ENCODE data around the gene SPEF2. TPM values are rescaled to one million over a fixed set of nuclear protein-coding genes. Genes with fewer than 3 reads are reported as not detected.

Gene SPEF2
- total and polyA plus RNA-seq, 7 donors: 0.13 to 0.71 (median 0.56) TPM

- DNase-seq (no peak), ATAC-seq (no peak)
- Histone ChIP-seq H3K9me3 (no peaks in the 10 kb centered on the region), H3K4me3 (no peak overlapping the region), H3K27me3 (ENCODE audit: insufficient read depth in 3 of 3, low read length in 2 of 3) (no peaks in the 10 kb centered on the region), H3K27ac (no peak overlapping the region), H3K36me3 (ENCODE audit: insufficient read depth in 1 of 2, low read depth in 1 of 2) (no peaks in the 10 kb centered on the region), H3K4me1 (no peaks in the 10 kb centered on the region)
- intact Hi-C loops (cut with DNase I): no loop called here
- TF ChIP-seq, protein P1, sequence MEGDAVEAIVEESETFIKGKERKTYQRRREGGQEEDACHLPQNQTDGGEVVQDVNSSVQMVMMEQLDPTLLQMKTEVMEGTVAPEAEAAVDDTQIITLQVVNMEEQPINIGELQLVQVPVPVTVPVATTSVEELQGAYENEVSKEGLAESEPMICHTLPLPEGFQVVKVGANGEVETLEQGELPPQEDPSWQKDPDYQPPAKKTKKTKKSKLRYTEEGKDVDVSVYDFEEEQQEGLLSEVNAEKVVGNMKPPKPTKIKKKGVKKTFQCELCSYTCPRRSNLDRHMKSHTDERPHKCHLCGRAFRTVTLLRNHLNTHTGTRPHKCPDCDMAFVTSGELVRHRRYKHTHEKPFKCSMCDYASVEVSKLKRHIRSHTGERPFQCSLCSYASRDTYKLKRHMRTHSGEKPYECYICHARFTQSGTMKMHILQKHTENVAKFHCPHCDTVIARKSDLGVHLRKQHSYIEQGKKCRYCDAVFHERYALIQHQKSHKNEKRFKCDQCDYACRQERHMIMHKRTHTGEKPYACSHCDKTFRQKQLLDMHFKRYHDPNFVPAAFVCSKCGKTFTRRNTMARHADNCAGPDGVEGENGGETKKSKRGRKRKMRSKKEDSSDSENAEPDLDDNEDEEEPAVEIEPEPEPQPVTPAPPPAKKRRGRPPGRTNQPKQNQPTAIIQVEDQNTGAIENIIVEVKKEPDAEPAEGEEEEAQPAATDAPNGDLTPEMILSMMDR (IDR thresholded peaks at IDR 0.05): no peak
- 71 to 79% (median 76%) methylated on average over 4 of the region's 4 CpGs for WGBS, 3 donors
Observed at GRCh38 chr5:35830587-35830986, 212.9 kb downstream of the SPEF2 start.

DNA sequence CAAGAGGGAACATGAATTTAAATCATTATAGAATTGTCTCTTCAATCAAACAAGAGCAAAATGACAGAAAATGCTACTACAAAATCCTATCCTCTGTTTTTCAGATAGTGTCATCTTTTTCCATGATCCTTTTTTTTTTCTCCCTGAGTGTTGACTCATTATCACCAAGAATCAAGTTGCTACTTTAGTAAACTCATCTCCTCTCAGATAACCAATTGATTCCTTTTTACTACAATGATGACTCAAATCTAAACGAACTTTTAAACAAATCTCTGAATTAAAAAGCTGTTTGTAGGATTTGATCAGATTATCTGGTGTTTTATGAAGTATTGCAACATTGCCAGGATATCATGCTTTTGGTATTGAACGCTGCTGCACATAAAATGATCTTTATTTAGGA lies 215.1 kb downstream of the SPEF2 start:
- Histone ChIP-seq H3K9me3 (no peaks in the 10 kb centered on the region), H3K27me3 (ENCODE audit: insufficient read depth in 3 of 3, low read length in 2 of 3) (no peaks in the 10 kb centered on the region), H3K36me3 (ENCODE audit: insufficient read depth in 1 of 2, low read depth in 1 of 2) (no peaks in the 10 kb centered on the region), H3K27ac (no peak overlapping the region), H3K4me1 (no peaks in the 10 kb centered on the region), H3K4me3 (no peak overlapping the region)
- 61 to 71% (median 64%) methylated on average over 2 of the region's 2 CpGs for WGBS, 3 donors
- no peak for ATAC-seq
- TF ChIP-seq, protein P1 (IDR thresholded peaks at IDR 0.05): no peak
- intact Hi-C loops (cut with DNase I): no loop called here
- DNase-seq: no peak

DNA sequence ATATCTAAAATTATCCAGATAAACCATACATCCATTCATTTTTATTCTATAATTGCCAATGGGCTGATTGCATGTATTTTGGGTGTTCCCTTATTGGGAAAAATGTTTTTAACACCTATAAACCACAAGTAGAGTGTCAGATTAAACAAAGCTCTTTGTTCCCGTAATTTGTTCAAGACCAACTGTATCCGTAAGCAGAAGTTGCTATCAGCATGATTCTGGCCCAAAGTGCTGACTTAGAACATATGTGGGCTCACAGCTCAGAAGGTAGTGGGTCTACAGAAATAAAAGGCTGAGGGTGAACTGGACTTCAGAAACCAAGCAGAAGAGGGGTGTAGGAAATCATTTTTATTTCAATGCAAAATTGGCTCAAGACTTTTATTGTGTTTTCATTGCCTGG lies 215.6 kb downstream of the SPEF2 start:
- no peaks in the 10 kb centered on the region for H3K4me1 ChIP-seq
- 85 to 95% (median 88%) methylated on average over 2 of the region's 2 CpGs for WGBS, 3 donors
- H3K36me3 ChIP-seq (ENCODE audit: insufficient read depth in 1 of 2, low read depth in 1 of 2): no peaks in the 10 kb centered on the region
- H3K27me3 ChIP-seq (ENCODE audit: insufficient read depth in 3 of 3, low read length in 2 of 3): no peaks in the 10 kb centered on the region
- no peaks in the 10 kb centered on the region for H3K9me3 ChIP-seq
- H3K27ac ChIP-seq: no peak overlapping the region
- DNase-seq (no peak), ATAC-seq (no peak)
- intact Hi-C loops (cut with DNase I): no loop called here
- TF ChIP-seq, protein P1 (IDR thresholded peaks at IDR 0.05): no peak
- no peak overlapping the region for H3K4me3 ChIP-seq

GRCh38 chr5:35835796-35836742 lies 218.4 kb downstream of the SPEF2 start:
- WGBS, 3 donors: 78 to 89% (median 79%) methylated on average over 7 of the region's 7 CpGs
- no peak overlapping the region for H3K4me3 ChIP-seq
- no peaks in the 10 kb centered on the region for H3K36me3 ChIP-seq (ENCODE audit: insufficient read depth in 1 of 2, low read depth in 1 of 2)
- TF ChIP-seq, protein P1 (IDR thresholded peaks at IDR 0.05): no peak
- DNase-seq (no peak), ATAC-seq (no peak)
- no peaks in the 10 kb centered on the region for H3K4me1 ChIP-seq
- intact Hi-C loops (cut with DNase I): no loop called here
- no peaks in the 10 kb centered on the region for H3K27me3 ChIP-seq (ENCODE audit: insufficient read depth in 3 of 3, low read length in 2 of 3)
- H3K27ac ChIP-seq: no peak overlapping the region
- H3K9me3 ChIP-seq: no peaks in the 10 kb centered on the region

All from psoas muscle (tissue), 8 donors.